SK-N-SH treated with all-trans-retinoic acid at 6 μM for 48 hours (cell line): Measurements from ENCODE around the gene PTPRD.

Source experiments
- PATZ1 ChIP-seq: fragments of 250-450 bp; sonication (Bioruptor Pico); IDR thresholded peaks from 2 replicates; pipeline ENCODE4 v1.8.0; 2020; ENCODE audit warnings: mild to moderate bottlenecking, moderate library complexity, borderline replicate concordance
- POU6F1 ChIP-seq: fragments of 250-450 bp; sonication (Bioruptor Pico); IDR thresholded peaks from 2 replicates; pipeline ENCODE4 v1.8.0; 2021; ENCODE audit warnings: low read depth, mild to moderate bottlenecking, moderate library complexity, borderline replicate concordance
- RARB ChIP-seq: fragments of 250-450 bp; sonication (Bioruptor Pico); IDR thresholded peaks from 2 replicates; pipeline ENCODE4 v1.8.0; 2021; ENCODE audit warnings: mild to moderate bottlenecking, moderate library complexity
- SNAI2 ChIP-seq: fragments of 250-450 bp; sonication (Bioruptor Pico); IDR thresholded peaks from 2 replicates; pipeline ENCODE4 v1.5.0; 2020; ENCODE audit warnings: mild to moderate bottlenecking, moderate library complexity
- TCF4 ChIP-seq: fragments of 250-450 bp; sonication (Bioruptor Pico); IDR thresholded peaks from 2 replicates; pipeline ENCODE4 v1.8.0; 2021; ENCODE audit warnings: mild to moderate bottlenecking, moderate library complexity, borderline replicate concordance
- TOX ChIP-seq: fragments of 250-450 bp; sonication (Bioruptor Pico); IDR thresholded peaks from 2 replicates; pipeline ENCODE4 v1.8.0; 2021; ENCODE audit warnings: mild to moderate bottlenecking, moderate library complexity, borderline replicate concordance
- ZFP30 ChIP-seq: fragments of 450-650 bp; formaldehyde crosslinking; IDR thresholded peaks from 2 replicates; pipeline ENCODE4 v1.5.0; 2022; ENCODE audit warnings: mild to moderate bottlenecking, moderate library complexity

- TF ChIP-seq PATZ1 (CRISPR knock-in tag) (no peak), RARB (no peak), TOX (CRISPR knock-in tag) (no peak), TCF4 (CRISPR knock-in tag) (no peak), POU6F1 (no peak), SNAI2 (CRISPR knock-in tag) (no peak), ZFP30 (no peak)
Measured at GRCh38 chr9:8863886-8864544, 1748.8 kb downstream of the PTPRD start.
